CD4-positive, alpha-beta T cell treated with Interleukin-17A for 1 hour (primary cell): Measurements from ENCODE around the gene ICA1L.

ENCODE experiments used
- DNase-seq: peaks from one replicate; pipeline ENCODE4 v3.0.0-alpha.2; 2020

ICA1L gene

GRCh38 chr2:202723746-202724145 lies 147.8 kb downstream of the ICA1L start:
- no peak for DNase-seq
